BJ (cell line): ENCODE measurements around the gene AJAP1. TPM values are rescaled to one million over a fixed set of nuclear protein-coding genes. Genes with fewer than 3 reads are reported as not detected.

Experiments
- CTCF ChIA-PET: fragments of 350-600 bp; formaldehyde crosslinking; extraction: SDS; loops from one replicate; lab custom pipeline; 2021; ENCODE audit warnings: antibody characterized with exemption, inconsistent platforms; lab: Yijun Ruan, JAX
- POLR2A ChIA-PET: fragments of 300-600 bp; sonication (Branson Sonifier 250); formaldehyde crosslinking; extraction: SDS; loops from one replicate; lab custom pipeline; 2021; ENCODE audit warnings: antibody characterized with exemption; lab: Charles Lee
- DNase-seq: peaks from one replicate; pipeline ENCODE4 v3.0.0-alpha.2; 2011; ENCODE audit warnings: low read depth
- H3K27me3 ChIP-seq: 2 replicates; pipeline ENCODE4 v1.6.0; 2011; ENCODE audit warnings: low read length; ENCODE audit not compliant: control insufficient read depth, insufficient read depth
- H3K36me3 ChIP-seq: 2 replicates; pipeline ENCODE4 v1.5.1; 2011; ENCODE audit warnings: low read length; ENCODE audit not compliant: control insufficient read depth, insufficient read depth
- H3K4me3 ChIP-seq: 2 replicates; pipeline ENCODE4 v1.5.1; 2011; ENCODE audit warnings: low read depth, mild to moderate bottlenecking, control low read depth, low read length
- polyA plus RNA-seq: library from polyadenylated mRNA; depleted of rRNA; stranded (reverse); fragments of >200 nt; gene quantifications from 2 replicates; pipeline ENCODE4 v1.2.3, GENCODE V29; 2011
- TF ChIP-seq, protein P1 (sequence below): IDR thresholded peaks from 2 replicates; pipeline ENCODE4 v1.5.1; 2011; ENCODE audit warnings: low read depth, mild to moderate bottlenecking, control low read depth, inconsistent platforms, low read length, moderate library complexity; ENCODE audit not compliant: insufficient read depth

AJAP1 gene
- polyA plus RNA-seq, 1 experiment = 0.80 TPM

GRCh38 chr1:4786055-4786454, 131.6 kb downstream of the AJAP1 start:
- TF ChIP-seq, protein P1, sequence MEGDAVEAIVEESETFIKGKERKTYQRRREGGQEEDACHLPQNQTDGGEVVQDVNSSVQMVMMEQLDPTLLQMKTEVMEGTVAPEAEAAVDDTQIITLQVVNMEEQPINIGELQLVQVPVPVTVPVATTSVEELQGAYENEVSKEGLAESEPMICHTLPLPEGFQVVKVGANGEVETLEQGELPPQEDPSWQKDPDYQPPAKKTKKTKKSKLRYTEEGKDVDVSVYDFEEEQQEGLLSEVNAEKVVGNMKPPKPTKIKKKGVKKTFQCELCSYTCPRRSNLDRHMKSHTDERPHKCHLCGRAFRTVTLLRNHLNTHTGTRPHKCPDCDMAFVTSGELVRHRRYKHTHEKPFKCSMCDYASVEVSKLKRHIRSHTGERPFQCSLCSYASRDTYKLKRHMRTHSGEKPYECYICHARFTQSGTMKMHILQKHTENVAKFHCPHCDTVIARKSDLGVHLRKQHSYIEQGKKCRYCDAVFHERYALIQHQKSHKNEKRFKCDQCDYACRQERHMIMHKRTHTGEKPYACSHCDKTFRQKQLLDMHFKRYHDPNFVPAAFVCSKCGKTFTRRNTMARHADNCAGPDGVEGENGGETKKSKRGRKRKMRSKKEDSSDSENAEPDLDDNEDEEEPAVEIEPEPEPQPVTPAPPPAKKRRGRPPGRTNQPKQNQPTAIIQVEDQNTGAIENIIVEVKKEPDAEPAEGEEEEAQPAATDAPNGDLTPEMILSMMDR = no peak
- H3K4me3 ChIP-seq = no peak overlapping the region
- ChIA-PET CTCF (no interaction called here), POLR2A (no interaction called here)
- no peak for DNase-seq
- H3K36me3 ChIP-seq = no peaks in the 10 kb centered on the region
- H3K27me3 ChIP-seq = no peaks in the 10 kb centered on the region

DNA sequence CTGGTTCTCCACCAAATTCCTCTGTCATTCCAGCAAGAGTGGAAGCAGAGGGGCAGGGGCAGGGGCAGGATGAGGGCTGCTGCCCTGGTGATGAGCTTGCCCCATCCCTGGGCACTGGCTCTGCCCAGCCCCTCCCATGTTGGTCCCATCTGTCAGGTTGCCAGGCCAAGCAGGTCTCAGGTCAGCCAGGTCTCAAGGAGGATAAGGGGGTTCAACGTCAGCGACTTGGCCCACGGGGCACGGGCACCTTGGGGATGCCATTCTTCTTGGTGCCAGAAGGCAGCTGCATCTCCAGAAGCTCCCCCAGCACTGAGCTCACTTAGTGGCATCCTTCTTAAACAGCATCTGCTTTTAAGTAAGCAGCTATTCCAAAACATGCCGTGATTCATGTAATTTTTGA, 133.1 kb downstream of the AJAP1 start:
- POLR2A ChIA-PET = no interaction called here

GRCh38 chr1:4792565-4792964, 138.2 kb downstream of the AJAP1 start:
- TF ChIP-seq, protein P1 = no peak
- ChIA-PET CTCF (no interaction called here), POLR2A (no interaction called here)
- H3K36me3 ChIP-seq = no peaks in the 10 kb centered on the region
- DNase-seq = no peak
- no peak overlapping the region for H3K4me3 ChIP-seq
- H3K27me3 ChIP-seq = no peaks in the 10 kb centered on the region

More for the DNA sequence above, 133.1 kb downstream of the AJAP1 start:
- H3K4me3 ChIP-seq = no peak overlapping the region
- no peak for DNase-seq
- CTCF ChIA-PET = no interaction called here
- no peaks in the 10 kb centered on the region for H3K27me3 ChIP-seq
- TF ChIP-seq, protein P1 = no peak
- no peaks in the 10 kb centered on the region for H3K36me3 ChIP-seq

DNA sequence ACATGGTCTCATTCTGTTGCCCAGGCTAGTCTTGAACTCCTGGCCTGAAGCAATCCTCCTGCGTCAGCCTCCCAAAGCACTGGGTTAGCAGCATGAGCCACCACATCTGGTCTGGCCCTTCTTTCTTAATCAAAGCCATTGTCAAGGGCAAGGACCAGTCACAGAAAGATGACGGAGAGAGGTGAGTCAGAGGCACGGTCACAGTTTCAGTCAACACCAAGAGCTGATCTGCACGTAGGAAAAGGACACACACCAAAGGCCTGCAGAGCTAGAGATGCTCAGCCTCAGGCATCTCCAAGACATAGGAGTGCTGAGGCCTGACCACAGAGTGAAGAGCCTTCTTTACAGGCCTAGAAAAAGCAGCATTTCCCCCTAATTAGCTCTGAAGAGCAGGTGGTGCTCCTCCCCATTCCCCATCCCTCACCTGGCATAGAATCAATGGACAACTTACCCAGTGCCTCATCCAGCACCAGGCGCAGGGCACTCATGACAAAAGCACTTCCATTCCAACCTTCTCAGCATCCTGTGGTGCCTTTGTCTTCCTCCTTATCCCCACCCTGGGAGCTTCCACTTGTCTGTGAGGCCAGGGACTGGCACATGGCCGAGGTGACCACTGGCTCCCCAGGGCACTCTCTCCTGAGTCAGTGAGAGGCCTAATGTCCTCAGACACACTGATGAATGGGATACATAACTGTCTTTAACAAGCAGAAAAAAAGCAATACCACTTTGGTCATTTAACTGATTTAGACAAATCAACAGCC, 139.8 kb downstream of the AJAP1 start:
- TF ChIP-seq, protein P1 = no peak
- H3K4me3 ChIP-seq = no peak overlapping the region
- POLR2A ChIA-PET = no interaction called here
- no peaks in the 10 kb centered on the region for H3K36me3 ChIP-seq
- H3K27me3 ChIP-seq = no peaks in the 10 kb centered on the region
- DNase-seq = no peak
- CTCF ChIA-PET = no interaction called here

GRCh38 chr1:4796161-4797015, 142.0 kb downstream of the AJAP1 start:
- ChIA-PET POLR2A (no interaction called here), CTCF (no interaction called here)
- no peak overlapping the region for H3K4me3 ChIP-seq
- no peak for DNase-seq
- H3K27me3 ChIP-seq = no peaks in the 10 kb centered on the region
- TF ChIP-seq, protein P1 = no peak
- no peaks in the 10 kb centered on the region for H3K36me3 ChIP-seq
